Measurements from ENCODE around the gene PPP6R3.

PPP6R3 gene

GRCh38 chr11:68551777-68552176 lies 91.2 kb downstream of the PPP6R3 start:
- no peak for DNase-seq

GRCh38 chr11:68552542-68552941 lies 92.0 kb downstream of the PPP6R3 start:
- no peak for DNase-seq

- DNase-seq: no peak
These were observed 99.7 kb downstream of the PPP6R3 start for GRCh38 chr11:68560216-68560615.

GRCh38 chr11:68563454-68563853 lies 102.9 kb downstream of the PPP6R3 start:
- no peak for DNase-seq

DNA sequence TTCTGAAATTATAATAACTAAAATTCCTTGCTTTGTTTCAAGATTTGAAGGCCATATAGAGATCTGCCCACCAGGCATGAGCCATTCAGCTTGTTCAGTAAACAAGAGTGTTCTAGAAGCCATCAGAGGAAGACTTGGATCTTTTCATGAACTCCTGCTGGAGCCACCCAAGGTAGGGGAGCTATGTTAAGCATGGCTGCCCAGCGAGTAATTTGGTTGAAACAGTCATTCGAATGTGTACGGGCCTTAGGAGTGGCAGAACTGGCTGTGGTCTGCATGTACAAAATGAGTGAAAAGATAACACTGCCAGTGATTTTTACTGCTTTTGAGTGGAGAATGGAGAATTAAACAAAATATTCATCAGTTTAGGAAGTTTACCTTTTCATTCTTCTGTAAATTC lies 103.7 kb downstream of the PPP6R3 start:
- no peak for DNase-seq

GRCh38 chr11:68565768-68566167 lies 105.2 kb downstream of the PPP6R3 start:
- DNase-seq: no peak

GRCh38 chr11:68567553-68567952 lies 107.0 kb downstream of the PPP6R3 start:
- no peak for DNase-seq

- no peak for DNase-seq
These were observed 108.8 kb downstream of the PPP6R3 start for GRCh38 chr11:68569357-68569756.

GRCh38 chr11:68570691-68571090 lies 110.1 kb downstream of the PPP6R3 start:
- no peak for DNase-seq

DNA sequence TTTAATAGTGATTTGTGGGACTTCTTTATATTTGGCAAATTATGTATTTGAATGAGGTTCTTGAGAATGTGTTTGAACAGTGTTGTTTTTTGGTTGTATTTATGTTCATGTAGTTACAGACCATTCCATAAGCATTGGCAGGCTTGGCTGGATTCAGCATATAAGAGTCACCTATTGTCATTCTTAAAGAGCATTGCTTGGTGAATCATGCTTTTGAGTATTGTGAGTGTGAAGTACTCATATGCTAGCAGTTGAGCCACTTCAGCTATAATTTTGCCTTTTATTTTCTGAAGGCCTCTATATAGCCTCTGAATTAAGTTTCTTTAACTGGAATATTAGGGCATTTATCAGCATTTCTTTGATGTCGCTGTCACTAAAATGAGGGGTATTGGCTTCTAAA lies 113.8 kb downstream of the PPP6R3 start:
- DNase-seq: no peak

GRCh38 chr11:68575025-68575665 lies 114.6 kb downstream of the PPP6R3 start:
- no peak for DNase-seq

DNA sequence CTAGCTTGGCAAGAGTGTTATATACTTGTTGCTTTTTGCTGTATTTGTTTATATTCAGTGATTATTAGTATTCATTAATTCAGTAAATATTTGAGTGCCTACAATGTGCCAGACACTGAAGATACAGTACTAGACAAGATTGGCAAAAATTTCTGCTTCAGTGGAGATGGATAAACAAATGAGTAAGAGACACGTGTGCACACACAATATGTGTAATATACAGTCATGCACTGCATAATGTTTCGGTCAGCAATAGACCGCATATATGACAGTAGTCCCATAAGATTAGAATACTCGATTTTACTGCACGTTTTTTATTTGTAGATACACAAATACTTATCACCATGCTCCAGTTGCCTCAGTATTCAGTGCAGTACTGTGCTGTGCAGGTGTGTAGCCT lies 118.9 kb downstream of the PPP6R3 start:
- DNase-seq: no peak

DNA sequence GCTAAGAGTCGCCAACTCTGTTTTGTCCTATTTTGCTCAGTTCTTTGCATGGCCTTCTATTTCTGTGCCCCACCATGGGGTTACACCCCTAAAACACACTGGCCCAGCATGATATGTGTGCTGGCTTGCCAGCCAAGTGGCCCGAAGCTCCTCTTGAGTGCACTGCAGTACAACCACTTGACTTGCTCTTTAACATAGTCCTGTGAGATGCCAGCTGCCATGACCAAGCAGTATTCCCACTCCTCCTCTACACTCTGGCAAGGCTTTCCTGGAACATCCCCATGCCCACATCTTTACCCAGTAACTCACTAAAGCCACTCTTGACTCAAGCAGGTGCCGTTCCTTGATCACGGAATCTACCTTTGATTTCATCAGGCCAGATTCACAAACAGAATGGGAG lies 120.9 kb downstream of the PPP6R3 start:
- DNase-seq: no peak

GRCh38 chr11:68581901-68582300 lies 121.3 kb downstream of the PPP6R3 start:
- no peak for DNase-seq

DNA sequence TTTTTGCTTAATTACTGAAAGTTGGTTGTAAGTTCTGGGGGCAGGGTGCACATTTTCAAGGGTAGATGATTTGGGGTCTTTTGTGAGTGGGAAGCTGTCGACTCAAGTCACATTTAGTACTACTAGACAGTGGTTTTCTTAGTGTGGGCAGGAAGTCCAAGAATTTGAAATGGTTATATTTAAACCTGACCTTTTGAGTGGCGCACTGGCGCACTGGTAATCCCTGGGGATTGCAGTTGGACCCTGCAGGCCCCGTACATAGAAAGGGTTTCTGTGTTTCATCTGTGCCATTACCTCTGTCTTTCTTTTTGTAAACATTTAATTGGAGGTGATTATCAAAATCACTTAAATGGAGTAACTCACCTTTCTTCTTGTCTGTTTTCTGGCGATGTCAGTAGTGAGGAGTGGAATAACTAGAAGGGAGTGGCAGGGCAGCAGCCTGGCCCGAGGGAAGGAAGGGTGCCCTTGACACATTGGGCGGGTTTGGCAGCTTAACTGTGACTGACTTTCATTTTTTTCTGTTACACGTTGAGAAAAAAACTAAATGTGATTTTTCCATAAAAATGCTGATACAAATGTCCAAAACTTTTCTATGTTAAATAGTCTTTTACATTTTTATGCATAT lies 122.0 kb downstream of the PPP6R3 start:
- no peak for DNase-seq

GRCh38 chr11:68583041-68583446 lies 122.5 kb downstream of the PPP6R3 start:
- DNase-seq: no peak

GRCh38 chr11:68584097-68584496 lies 123.5 kb downstream of the PPP6R3 start:
- no peak for DNase-seq

DNA sequence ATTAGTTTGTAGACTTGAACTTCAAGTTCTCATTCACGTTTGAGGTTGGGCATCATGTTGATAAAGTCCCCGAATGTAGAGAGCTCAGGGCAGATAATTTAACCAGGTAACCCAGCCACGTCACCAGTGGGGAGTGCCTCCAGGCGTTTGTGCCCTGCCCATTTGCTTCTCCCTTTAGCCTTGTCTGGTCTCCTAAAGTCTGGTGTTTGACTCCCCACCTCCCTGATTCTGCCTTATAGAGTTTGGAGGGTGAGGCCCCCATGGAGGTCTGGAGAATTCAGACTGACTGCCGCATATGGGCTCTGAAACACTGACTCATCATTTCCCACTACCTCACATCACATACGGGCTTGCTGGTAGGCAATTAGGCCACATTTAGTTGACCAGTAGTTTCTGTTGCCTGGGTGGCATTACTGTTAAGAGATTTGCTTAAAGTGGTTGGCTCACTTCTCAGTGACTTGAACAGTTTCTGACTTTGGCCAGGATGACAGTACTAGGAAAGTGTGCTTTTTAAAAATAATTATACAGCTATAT lies 124.5 kb downstream of the PPP6R3 start:
- no peak for DNase-seq

GRCh38 chr11:68589547-68590216 lies 129.1 kb downstream of the PPP6R3 start:
- DNase-seq: no peak

GRCh38 chr11:68591719-68592118 lies 131.2 kb downstream of the PPP6R3 start:
- DNase-seq: no peak

GRCh38 chr11:68593441-68593840 lies 132.9 kb downstream of the PPP6R3 start:
- no peak for DNase-seq

DNA sequence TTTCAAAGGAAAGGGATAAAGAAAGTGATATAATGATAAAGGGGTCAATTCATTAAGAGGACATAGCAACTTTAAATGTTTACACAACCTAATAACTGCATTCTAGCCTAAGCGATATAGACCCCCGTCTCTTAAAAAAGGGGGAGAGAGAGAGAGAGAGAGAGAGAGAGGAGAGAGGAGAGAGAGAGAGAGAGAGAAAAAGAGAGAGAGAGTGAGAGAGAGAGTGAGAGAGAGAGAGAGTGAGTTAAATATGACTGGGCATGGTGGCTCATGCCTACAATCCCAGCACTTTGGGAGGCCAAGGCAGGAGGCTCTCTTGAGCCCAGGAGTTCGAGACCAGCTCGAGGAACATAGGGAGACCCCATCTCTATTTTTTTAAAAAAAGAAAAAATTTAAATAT lies 133.6 kb downstream of the PPP6R3 start:
- no peak for DNase-seq

DNA sequence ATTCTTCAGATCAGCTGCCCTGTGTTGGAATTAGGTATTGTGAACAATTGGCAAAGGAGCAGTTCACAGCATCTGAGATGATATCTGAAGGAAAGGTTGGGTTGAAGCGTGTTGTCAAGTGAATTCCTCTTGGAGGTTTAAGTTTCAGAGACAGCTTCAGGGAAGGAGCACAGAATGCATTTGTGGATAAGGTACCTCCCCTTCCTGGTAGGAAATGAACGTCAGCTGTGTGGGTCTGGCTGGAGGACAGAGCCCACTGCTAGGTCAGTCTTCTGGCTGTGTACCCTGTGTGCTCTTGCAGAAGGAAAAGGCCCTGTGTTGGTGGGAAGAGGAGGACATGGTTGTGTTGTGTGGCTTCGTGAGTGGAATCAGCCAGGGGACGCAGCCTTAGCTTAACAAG lies 135.7 kb downstream of the PPP6R3 start:
- no peak for DNase-seq
